Heart left ventricle (tissue), 16 donors: Measurements from ENCODE around the gene E2F7. TPM values are rescaled to one million over a fixed set of nuclear protein-coding genes. Genes with fewer than 3 reads are reported as not detected.

ENCODE experiments used
- ATAC-seq, 4 donors: fragments of 200-7000 bp; cut with Tn5 transposase; one replicate each; pipeline ENCODE4 v1.9.1; 2020 to 2022; ENCODE audit warnings: moderate library complexity in 4 of 4, mild to moderate bottlenecking in 3 of 4, moderate number of reproducible peaks in 1 of 4
- DNase-seq, 5 donors: peaks; one replicate each; pipeline ENCODE4 v3.0.0-alpha.2; 2020
- H3K27ac ChIP-seq, 12 donors: fragments of 200-600 bp; sonication (generic) in 4 of 12; one replicate each; pipeline versions ENCODE4 v1.5.0 to v1.8.0; 2016 to 2022; ENCODE audit warnings: mild to moderate bottlenecking in 2 of 12
- H3K27me3 ChIP-seq, 9 donors: fragments of 200-600 bp; sonication (generic) in 2 of 9; one replicate each; pipeline versions ENCODE4 v1.5.1 to v1.8.0; 2016 to 2022; ENCODE audit warnings: mild to moderate bottlenecking in 3 of 9
- H3K36me3 ChIP-seq, 9 donors: fragments of 200-600 bp; sonication (generic) in 2 of 9; one replicate each; pipeline versions ENCODE4 v1.5.0 to v1.8.0; 2018 to 2022; ENCODE audit warnings: mild to moderate bottlenecking in 2 of 9
- H3K4me1 ChIP-seq, 12 donors: fragments of 200-600 bp; sonication (generic) in 4 of 12; one replicate each; pipeline versions ENCODE4 v1.5.0 to v1.8.0; 2016 to 2022; ENCODE audit warnings: mild to moderate bottlenecking in 3 of 12
- H3K4me3 ChIP-seq, 12 donors: fragments of 200-600 bp; sonication (generic) in 4 of 12; one replicate each; pipeline versions ENCODE4 v1.5.0 to v1.8.0; 2017 to 2022; ENCODE audit warnings: mild to moderate bottlenecking in 9 of 12, moderate library complexity in 4 of 12
- H3K9me3 ChIP-seq, 12 donors: fragments of 200-600 bp; sonication (generic) in 4 of 12; one replicate each; pipeline versions ENCODE4 v1.5.0 to v1.8.0; 2016 to 2022; ENCODE audit warnings: mild to moderate bottlenecking in 1 of 12
- CTCF ChIP-seq, 12 donors: fragments of 200-600 bp; sonication (generic) in 4 of 12; IDR thresholded peaks; one replicate each; pipeline versions ENCODE4 v1.5.0 to v1.8.0; 2018 to 2022; ENCODE audit warnings: antibody characterized with exemption in 12 of 12, mild to moderate bottlenecking in 5 of 12
- POLR2A ChIP-seq, 2 donors: fragments of 450-650 bp; IDR thresholded peaks; one replicate each; pipeline ENCODE4 v1.6.1; 2017; ENCODE audit warnings: antibody characterized with exemption in 2 of 2, mild to moderate bottlenecking in 2 of 2, moderate library complexity in 2 of 2
- WGBS, 4 donors: extraction: QIAGEN DNeasy Blood & Tissue Kit in 2 of 4; methylation state at CpG; one replicate each; pipeline versions ENCODE4 v1.1.5 to v1.1.7; 2013 to 2018; 5-methylcytosine and 5-hydroxymethylcytosine counted together
- intact Hi-C, 10 donors: fragments of 100-400 bp; cut with DNase I; formaldehyde crosslinking; loops; one replicate each; pipeline versions ENCODE4 v1.11.1 to v1.14.2; 2022
- polyA plus RNA-seq, 2 donors: library from polyadenylated mRNA; stranded (reverse); fragments of 200-250 nt; gene quantifications; one replicate each; pipeline ENCODE4 v1.2.3, GENCODE V29; 2013
- total RNA-seq, 9 donors: library from RNA; depleted of rRNA in 2 of 9; stranded (reverse); fragments of >200 nt in 2 of 9; fragmentation: NEBNext Ultra II Directional in 3 of 9; extraction: Animal tissue kit (Norgen Biotek cat#: 25700) in 3 of 9; gene quantifications; one replicate each; pipeline versions ENCODE4 v1.1.0 to v1.2.4, GENCODE V29; 2016 to 2023
- donor health status: ischemic (EF 13 %, LVEDD 7.1; RV severe dilation, severe dysfunction).
- donor health status: healthy with polysubstance abuse.
- donor health status: DM: no; HTN: yes; CAD: no.
- donor health status: DM: no; HTN: no; CAD: no.
- donor health status: ischemic (EF 25% LVEDD 6.9; RV normal size, moderate dysfunction).
- donor health status: ischemic (EF 25% LVEDD 5.7; RV mildly dilated, moderate dysfunction).
- donor health status: healthy.
- donor health status: DM: yes; HTN: yes; CAD: no.
- donor health status: ischemic (EF 35%, LVEDD 5.7; RV mildly dilated, moderate dysfunction).
- donor health status: nonischemic (EF 11% LVEDD 7.7; RV severe dilation, severe dysfunction).
- donor health status: DM: yes; HTN: yes; CAD: no.
- donor health status: PGD.
- donor health status: ischemic (EF 29% LVEDD 5.4; RV normal size, mild dysfunction).
- donor health status: nonischemic (EF 23%, LVEDD 6.1; RV moderate dilation, normal function).

E2F7 gene
- total and polyA plus RNA-seq, 11 donors, result 0.04 to 1.5 (median 0.11) TPM; not detected in 2

GRCh38 chr12:77032406-77032805 lies 33.0 kb downstream of the E2F7 start:
- Histone ChIP-seq H3K4me3 (no peak overlapping the region), H3K36me3 (no peaks in the 10 kb centered on the region), H3K9me3 (peaks cover 0 to under 1% (median 0%) of the 10 kb centered on the region in 12 donors), H3K4me1 (no peaks in the 10 kb centered on the region), H3K27me3 (no peaks in the 10 kb centered on the region), H3K27ac (no peak overlapping the region)
- 90 to 97% (median 96%) methylated on average over 2 of the region's 2 CpGs for WGBS, 4 donors
- no peak for DNase-seq
- intact Hi-C loops, result no loop called here
- TF ChIP-seq CTCF (IDR thresholded peaks at IDR 0.05) (no peak), POLR2A (IDR thresholded peaks at IDR 0.05) (no peak)
- ATAC-seq, result no peak

GRCh38 chr12:77031745-77032144 lies 33.6 kb downstream of the E2F7 start:
- intact Hi-C loops, result no loop called here
- DNase-seq (no peak), ATAC-seq (no peak)
- H3K4me1 ChIP-seq, result no peaks in the 10 kb centered on the region
- no peaks in the 10 kb centered on the region for H3K9me3 ChIP-seq
- H3K4me3 ChIP-seq, result no peak overlapping the region
- no peaks in the 10 kb centered on the region for H3K27me3 ChIP-seq
- peaks cover 0 to 3% (median 0%) of the 10 kb centered on the region in 9 donors for H3K36me3 ChIP-seq
- TF ChIP-seq CTCF (IDR thresholded peaks at IDR 0.05) (no peak), POLR2A (IDR thresholded peaks at IDR 0.05) (no peak)
- H3K27ac ChIP-seq, result no peak overlapping the region
- WGBS, 4 donors, result 94 to 98% (median 94%) methylated on average over 4 of the region's 4 CpGs

GRCh38 chr12:77025782-77026314 lies 39.5 kb downstream of the E2F7 start:
- no peak overlapping the region for H3K27ac ChIP-seq
- no peak overlapping the region for H3K4me3 ChIP-seq
- no peak for ATAC-seq
- DNase-seq, result no peak
- H3K36me3 ChIP-seq, result peaks cover 0 to 4% (median 0%) of the 10 kb centered on the region in 9 donors
- intact Hi-C loops, result no loop called here
- 88 to 95% (median 92%) methylated on average over 6 of the region's 6 CpGs for WGBS, 4 donors
- no peaks in the 10 kb centered on the region for H3K27me3 ChIP-seq
- TF ChIP-seq CTCF (IDR thresholded peaks at IDR 0.05), result no peak
- TF ChIP-seq POLR2A (IDR thresholded peaks at IDR 0.05), result no peak
- H3K4me1 ChIP-seq, result no peaks in the 10 kb centered on the region
- no peaks in the 10 kb centered on the region for H3K9me3 ChIP-seq

- ATAC-seq (no peak), DNase-seq (no peak)
- no peaks in the 10 kb centered on the region for H3K4me1 ChIP-seq
- H3K36me3 ChIP-seq, result peaks cover 0 to 4% (median 0%) of the 10 kb centered on the region in 9 donors
- WGBS, 4 donors, result 78 to 94% (median 89%) methylated on average over 6 of the region's 6 CpGs
- TF ChIP-seq CTCF (IDR thresholded peaks at IDR 0.05) (no peak), POLR2A (IDR thresholded peaks at IDR 0.05) (no peak)
- H3K9me3 ChIP-seq, result no peaks in the 10 kb centered on the region
- no peaks in the 10 kb centered on the region for H3K27me3 ChIP-seq
- intact Hi-C loops, result no loop called here
- no peak overlapping the region for H3K4me3 ChIP-seq
- no peak overlapping the region for H3K27ac ChIP-seq
Observed at GRCh38 chr12:77023501-77023900, 41.9 kb downstream of the E2F7 start.
